Mucosa of descending colon (tissue), 3 donors: Measurements from ENCODE around the gene ZNF423. TPM values are rescaled to one million over a fixed set of nuclear protein-coding genes. Genes with fewer than 3 reads are reported as not detected.

Source experiments
- ATAC-seq: fragments of 200-7000 bp; cut with Tn5 transposase; one replicate; pipeline ENCODE4 v1.9.1; 2020; ENCODE audit warnings: mild to moderate bottlenecking, moderate library complexity
- DNase-seq, 3 donors: peaks; one replicate each; pipeline ENCODE4 v3.0.0-alpha.2; 2020
- H3K36me3 ChIP-seq: fragments of 200-600 bp; one replicate; pipeline ENCODE4 v1.8.0; 2021; ENCODE audit warnings: low read depth, mild to moderate bottlenecking
- H3K4me1 ChIP-seq: fragments of 200-600 bp; one replicate; pipeline ENCODE4 v1.8.0; 2021; ENCODE audit warnings: low read depth, mild to moderate bottlenecking
- H3K4me3 ChIP-seq: fragments of 200-600 bp; one replicate; pipeline ENCODE4 v1.8.0; 2021; ENCODE audit warnings: mild to moderate bottlenecking
- H3K9me3 ChIP-seq: fragments of 200-600 bp; one replicate; pipeline ENCODE4 v1.8.0; 2021; ENCODE audit warnings: mild to moderate bottlenecking
- CTCF ChIP-seq: fragments of 200-600 bp; IDR thresholded peaks from one replicate; pipeline ENCODE4 v1.8.0; 2022; ENCODE audit warnings: antibody characterized with exemption, mild to moderate bottlenecking
- intact Hi-C, 2 donors: fragments of 100-400 bp; cut with DNase I in 1 of 2; cut with micrococcal nuclease in 1 of 2; formaldehyde crosslinking; loops; one replicate each; pipeline versions ENCODE4 v1.11.0 to v1.11.1; 2022; cut with DNase I, micrococcal nuclease
- total RNA-seq, 3 donors: library from RNA; stranded (reverse); fragmentation: NEBNext Ultra II Directional in 2 of 3; extraction: Animal tissue kit (Norgen Biotek cat#: 25700) in 2 of 3; gene quantifications; one replicate each; pipeline versions ENCODE4 v1.2.1 to v1.2.4, GENCODE V29; 2021 to 2023
- donor health status: DM: no; HTN: no; CAD: no; lungs with moderate emphysema.
- donor health status: DM: no; HTN: no; CAD: no.
- donor health status: DM: no; HTN: yes; CAD: no.

The ZNF423 gene
- total RNA-seq, 3 donors from 2014 or later: 6.7 to 11.6 (median 11.0) TPM

- intact Hi-C loops: no loop called here
- peaks cover 9% of the 10 kb centered on the region for H3K9me3 ChIP-seq
- H3K36me3 ChIP-seq: no peaks in the 10 kb centered on the region
- H3K4me1 ChIP-seq: no peaks in the 10 kb centered on the region
- peak; percentile 40 for ATAC-seq
- H3K4me3 ChIP-seq: no peak overlapping the region
- DNase-seq: peak in 2 of 3 donors; percentile 21 to 56
- TF ChIP-seq CTCF: no peak
Observed at GRCh38 chr16:49652456-49653172, 203.3 kb downstream of the ZNF423 start.

- DNase-seq: peak in 1 of 3 donors; percentile 19
- no peaks in the 10 kb centered on the region for H3K36me3 ChIP-seq
- H3K4me1 ChIP-seq: no peaks in the 10 kb centered on the region
- H3K9me3 ChIP-seq: peaks cover 15% of the 10 kb centered on the region
- no peak for TF ChIP-seq CTCF
- H3K4me3 ChIP-seq: no peak overlapping the region
- no peak for ATAC-seq
- intact Hi-C loops: no loop called here
Observed at GRCh38 chr16:49651996-49652395, 203.9 kb downstream of the ZNF423 start.

GRCh38 chr16:49651226-49651625 is 204.7 kb downstream of the ZNF423 start:
- no peaks in the 10 kb centered on the region for H3K4me1 ChIP-seq
- TF ChIP-seq CTCF: no peak
- ATAC-seq (no peak), DNase-seq (peak in 1 of 3 donors; percentile 16)
- H3K36me3 ChIP-seq: no peaks in the 10 kb centered on the region
- intact Hi-C loops: no loop called here
- peaks cover 17% of the 10 kb centered on the region for H3K9me3 ChIP-seq
- H3K4me3 ChIP-seq: no peak overlapping the region

GRCh38 chr16:49650603-49651002 is 205.3 kb downstream of the ZNF423 start:
- H3K4me3 ChIP-seq: no peak overlapping the region
- no peak for DNase-seq
- intact Hi-C loops: no loop called here
- peaks cover 17% of the 10 kb centered on the region for H3K9me3 ChIP-seq
- ATAC-seq: no peak
- TF ChIP-seq CTCF: no peak
- H3K36me3 ChIP-seq: no peaks in the 10 kb centered on the region
- H3K4me1 ChIP-seq: no peaks in the 10 kb centered on the region

GRCh38 chr16:49649013-49649765 is 206.7 kb downstream of the ZNF423 start:
- intact Hi-C loops: no loop called here
- ATAC-seq: peak; percentile 23
- Histone ChIP-seq H3K36me3 (no peaks in the 10 kb centered on the region), H3K4me3 (no peak overlapping the region), H3K9me3 (peaks cover 17% of the 10 kb centered on the region), H3K4me1 (no peaks in the 10 kb centered on the region)
- no peak for DNase-seq
- no peak for TF ChIP-seq CTCF
